RWPE1 (cell line): Measurements from ENCODE around the gene TALDO1.

Experiments used
- CTCF ChIA-PET: fragments of 350-600 bp; sonication (Branson Sonifier 250); formaldehyde crosslinking; extraction: SDS; loops from one replicate; lab custom pipeline; 2021; lab: Yijun Ruan, JAX
- POLR2A ChIA-PET: fragments of 400-600 bp; formaldehyde crosslinking; extraction: SDS; loops from one replicate; lab custom pipeline; 2020; ENCODE audit warnings: antibody characterized with exemption; ENCODE audit not compliant: low non-redundant PET; lab: Yijun Ruan, JAX
- DNase-seq: peaks from one replicate; pipeline ENCODE4 v3.0.0; 2012; ENCODE audit warnings: low spot score
- H3K27ac ChIP-seq: fragments of 450-650 bp; 2 replicates; pipeline ENCODE4 v1.5.1; 2017
- CTCF ChIP-seq: fragments of 450-650 bp; conservative IDR thresholded peaks from 2 replicates; pipeline ENCODE4 v1.5.1; 2017; ENCODE audit warnings: low read depth, mild to moderate bottlenecking

TALDO1 gene

GRCh38 chr11:779955-780532, 32.8 kb downstream of the TALDO1 start:
- no peak for TF ChIP-seq CTCF
- POLR2A ChIA-PET, result no interaction called here
- no peak for DNase-seq
- H3K27ac ChIP-seq, result peak overlapping the region; percentile 81; the same call in 1 of the 2 replicates
- CTCF ChIA-PET, result no interaction called here

DNA sequence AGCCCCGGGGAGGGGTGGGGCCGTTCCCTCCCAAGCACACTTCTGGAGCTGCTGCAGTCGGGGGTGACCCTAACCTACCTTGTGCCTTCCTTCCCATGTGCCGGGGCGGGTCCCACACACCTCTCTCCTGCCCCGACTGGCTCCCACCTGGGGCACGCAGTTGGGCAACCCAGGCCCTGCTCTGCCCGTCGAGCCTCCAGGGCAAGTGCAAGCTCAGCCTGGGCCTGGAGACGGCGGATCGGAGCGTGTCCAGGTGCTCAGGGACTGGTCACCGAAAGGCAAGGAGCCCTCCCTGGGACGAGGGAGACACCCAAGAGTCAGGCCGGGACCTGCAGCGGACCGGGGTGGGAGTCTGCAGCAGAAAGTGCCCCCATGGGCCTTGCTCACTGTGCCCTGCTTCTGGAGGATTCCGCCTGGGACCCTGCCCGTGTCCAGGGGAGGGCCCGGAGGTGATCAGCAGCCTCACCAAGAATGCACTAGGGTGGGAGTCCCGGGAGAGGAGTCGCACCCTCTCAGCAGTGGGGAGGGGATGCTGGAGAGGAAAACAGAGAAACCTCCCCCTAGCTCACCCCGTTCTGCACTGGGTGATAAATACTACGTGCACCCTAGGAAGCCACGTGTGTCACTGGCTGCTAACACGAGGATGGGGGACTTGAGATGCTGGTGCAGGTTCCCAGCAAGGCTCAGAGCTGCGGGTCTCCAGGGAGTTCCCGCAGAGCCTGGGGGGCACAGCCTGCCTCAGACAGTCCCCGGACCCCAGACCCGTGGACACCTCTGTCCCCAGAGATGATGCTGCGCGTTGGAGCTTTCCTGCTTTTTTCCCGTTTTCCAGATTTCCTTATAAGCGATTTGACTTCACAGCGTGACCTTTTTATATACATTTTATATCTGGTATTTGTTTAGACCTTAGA, 35.3 kb downstream of the TALDO1 start:
- H3K27ac ChIP-seq, result peak overlapping the region; percentile 65
- no peak for DNase-seq
- ChIA-PET CTCF (interaction anchor here (0.5 to 0.9 kb wide), 4 partner anchors 10 to 995 kb away, joined by 3 read pairs; no protein-coding TSS in a partner anchor), POLR2A (no interaction called here)
- TF ChIP-seq CTCF, result no peak

DNA sequence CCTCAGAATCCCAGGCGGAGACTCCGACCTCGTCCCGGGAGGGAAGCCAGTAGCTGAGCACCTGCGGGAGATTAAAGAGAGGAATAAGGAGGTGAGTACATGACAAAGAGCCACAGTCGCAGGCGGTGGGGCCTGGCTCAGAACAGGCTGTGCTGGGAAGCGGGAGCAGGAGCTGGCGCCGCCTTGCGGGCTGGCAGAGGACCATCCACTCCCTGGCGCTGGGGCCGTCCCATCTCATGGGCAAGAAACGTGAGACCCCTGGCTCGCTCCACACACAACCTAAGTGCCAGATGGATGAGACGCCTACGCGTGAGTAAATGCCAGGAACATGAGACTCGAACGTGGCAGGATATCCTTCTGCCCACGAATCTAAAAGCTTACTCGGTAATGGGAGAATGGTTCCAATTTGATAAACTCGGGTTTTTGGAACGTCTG, 36.3 kb downstream of the TALDO1 start:
- POLR2A ChIA-PET, result interaction anchor here (1.2 kb wide), 1 partner anchor 8 kb away, joined by 3 read pairs; no protein-coding TSS in a partner anchor
- peak overlapping the region; percentile 65 for H3K27ac ChIP-seq
- peak; percentile 88 for TF ChIP-seq CTCF
- peak; percentile 52 for DNase-seq
- CTCF ChIA-PET, result interaction anchor here (0.6 to 1.8 kb wide), 6 partner anchors 9 to 229 kb away, joined by 3 to 5 read pairs (median 3); no protein-coding TSS in a partner anchor

DNA sequence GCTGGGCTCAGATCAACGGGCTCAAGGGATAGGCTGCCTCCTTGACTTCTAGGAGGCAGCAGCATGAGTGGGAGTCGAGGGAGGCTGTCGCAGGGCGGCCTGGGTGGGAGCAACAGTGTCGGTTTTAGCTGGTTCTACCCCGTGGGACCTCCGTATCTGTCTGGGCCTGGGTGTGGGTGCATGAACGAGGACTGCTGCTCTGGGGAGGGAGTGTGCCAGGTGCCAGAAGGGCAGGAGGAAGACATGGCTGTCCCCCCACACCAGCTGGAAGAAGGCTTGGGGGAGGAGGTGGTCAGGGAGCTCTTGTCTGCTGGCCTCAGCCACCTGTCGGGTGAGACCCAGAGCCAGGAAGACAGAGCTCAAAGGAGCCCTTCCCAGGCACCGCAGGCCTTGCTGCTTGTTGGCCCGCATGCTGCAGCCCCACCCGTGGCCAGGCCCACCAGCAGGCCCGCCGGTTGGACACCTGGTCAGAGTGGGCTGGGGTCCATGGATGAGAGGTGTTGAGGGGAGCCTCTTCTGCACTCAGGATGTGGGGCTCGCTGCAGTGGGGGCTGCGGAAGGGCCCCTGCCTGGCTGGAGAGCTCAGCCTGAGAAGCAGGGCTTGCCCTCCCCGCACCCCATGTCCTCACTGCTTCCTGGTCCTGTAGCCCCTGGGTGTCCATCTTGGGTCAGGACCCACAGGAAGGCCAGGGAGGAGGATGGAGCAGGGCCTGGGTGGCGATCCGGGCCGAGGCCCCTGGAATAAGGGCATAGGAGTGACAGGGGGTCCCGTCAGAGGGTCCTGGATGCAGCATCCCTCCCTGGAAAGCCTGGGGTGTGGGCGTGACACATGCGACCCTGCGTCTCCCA, 39.2 kb downstream of the TALDO1 start:
- no peak for TF ChIP-seq CTCF
- POLR2A ChIA-PET, result interaction anchor here (0.5 kb wide), 1 partner anchor 205 kb away, joined by 3 read pairs; no protein-coding TSS in a partner anchor
- no peak for DNase-seq
- CTCF ChIA-PET, result no interaction called here
- H3K27ac ChIP-seq, result peak overlapping the region; percentile 15

DNA sequence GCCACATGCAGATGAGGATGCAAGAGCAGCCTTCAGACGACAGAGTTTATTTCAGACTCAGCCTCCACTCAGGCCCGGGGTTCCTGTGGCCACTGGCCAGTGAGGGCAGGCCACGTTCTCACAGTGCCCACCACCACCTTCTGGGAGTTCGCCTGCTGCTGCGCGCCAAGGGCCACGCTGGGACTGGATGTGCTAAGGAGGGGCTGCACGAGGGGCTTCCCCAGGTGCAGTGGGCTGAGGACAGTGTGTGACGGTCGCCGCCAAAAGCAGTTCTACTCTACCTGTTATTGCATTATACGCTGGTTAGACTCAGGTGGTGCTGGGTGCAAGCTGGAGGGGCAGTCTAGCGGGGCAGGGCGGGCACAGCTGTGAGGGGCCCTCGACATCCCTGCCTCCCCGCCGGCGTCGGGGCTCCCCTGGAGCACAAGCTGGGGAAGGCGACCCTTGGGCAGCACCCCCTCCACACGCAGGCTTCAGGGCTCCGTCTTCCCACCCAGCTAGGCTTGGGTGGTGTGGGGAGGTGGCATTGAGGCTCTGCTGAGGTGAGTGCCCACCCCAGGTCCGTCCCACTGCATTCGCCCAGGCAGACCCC, 39.9 kb downstream of the TALDO1 start:
- no peak for TF ChIP-seq CTCF
- ChIA-PET POLR2A (interaction anchor here (0.5 kb wide), 1 partner anchor 205 kb away, joined by 3 read pairs; no protein-coding TSS in a partner anchor), CTCF (no interaction called here)
- no peak for DNase-seq
- H3K27ac ChIP-seq, result peak overlapping the region; percentile 15; the same call in 1 of the 2 replicates
